ENCODE results near the gene SLC16A13.

GRCh38 chr17:7004398-7005253 lies 31.2 kb upstream of the SLC16A13 start:
- TF ChIP-seq, protein P1, sequence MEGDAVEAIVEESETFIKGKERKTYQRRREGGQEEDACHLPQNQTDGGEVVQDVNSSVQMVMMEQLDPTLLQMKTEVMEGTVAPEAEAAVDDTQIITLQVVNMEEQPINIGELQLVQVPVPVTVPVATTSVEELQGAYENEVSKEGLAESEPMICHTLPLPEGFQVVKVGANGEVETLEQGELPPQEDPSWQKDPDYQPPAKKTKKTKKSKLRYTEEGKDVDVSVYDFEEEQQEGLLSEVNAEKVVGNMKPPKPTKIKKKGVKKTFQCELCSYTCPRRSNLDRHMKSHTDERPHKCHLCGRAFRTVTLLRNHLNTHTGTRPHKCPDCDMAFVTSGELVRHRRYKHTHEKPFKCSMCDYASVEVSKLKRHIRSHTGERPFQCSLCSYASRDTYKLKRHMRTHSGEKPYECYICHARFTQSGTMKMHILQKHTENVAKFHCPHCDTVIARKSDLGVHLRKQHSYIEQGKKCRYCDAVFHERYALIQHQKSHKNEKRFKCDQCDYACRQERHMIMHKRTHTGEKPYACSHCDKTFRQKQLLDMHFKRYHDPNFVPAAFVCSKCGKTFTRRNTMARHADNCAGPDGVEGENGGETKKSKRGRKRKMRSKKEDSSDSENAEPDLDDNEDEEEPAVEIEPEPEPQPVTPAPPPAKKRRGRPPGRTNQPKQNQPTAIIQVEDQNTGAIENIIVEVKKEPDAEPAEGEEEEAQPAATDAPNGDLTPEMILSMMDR (IDR thresholded peaks at IDR 0.05): peak; percentile 30 to 78 (median 64)
- TF ChIP-seq POLR2A (IDR thresholded peaks at IDR 0.05): no peak
